ENCODE results near the gene GABRB3. TPM values are rescaled to one million over a fixed set of nuclear protein-coding genes. Genes with fewer than 3 reads are reported as not detected.

GABRB3 gene
- total RNA-seq (1 to 10 TPM; 4.5 to 5.5 TPM), polyA plus RNA-seq (1 to 10 TPM in 1 of 2 donors, under 1 TPM in 1; 0.81 to 2.7 TPM)
- long read RNA-seq, donor 1, partial matches to known transcripts: 0 of 2 reads
- long read RNA-seq, donor 1, other reads (novel, unspliced or antisense): 0 of 2 reads
- long read RNA-seq, donor 2, partial matches to known transcripts: 0 of 1 reads
- long read RNA-seq, donor 2, other reads (novel, unspliced or antisense): 0 of 1 reads
- long read RNA-seq, donor 3: 0 reads
- long read RNA-seq, donor 4: 0 reads
- long read RNA-seq, donor 5: 0 reads

GRCh38 chr15:26772154-26773066, at the start of gene GABRB3:
TSS of gene GABRB3 (minus strand) at chr15:26773066.
- Histone ChIP-seq H3K9ac (ENCODE audit: insufficient read depth in 1 of 2, low read length in 2 of 2) (no peak within 1 kb of the TSS), H3K4me3 (peak within 1 kb of the TSS; percentile 21), H3K4me1 (ENCODE audit: control insufficient read depth in 5 of 5, insufficient read depth in 5 of 5, low read length in 5 of 5) (peaks cover 0 to 14% (median 5%) of the 10 kb centered on the region in 5 donors), H3K27me3 (ENCODE audit: control insufficient read depth in 3 of 3, insufficient read depth in 3 of 3, low read length in 2 of 3) (peaks cover 0 to 35% (median 24%) of the 10 kb centered on the region in 3 donors), H3K9me3 (ENCODE audit: control insufficient read depth in 4 of 4, insufficient read depth in 3 of 4, low read length in 3 of 4) (peaks cover 0 to 5% (median 0%) of the 10 kb centered on the region in 4 donors), H3K36me3 (ENCODE audit: control insufficient read depth in 4 of 4, insufficient read depth in 4 of 4, low read length in 4 of 4) (no peaks in the 10 kb centered on the region), H3K27ac (ENCODE audit: low read depth in 1 of 2, low read length in 1 of 2) (no peak within 1 kb of the TSS)
- TF ChIP-seq CTCF (IDR thresholded peaks at IDR 0.05; ENCODE audit: control extremely low read depth, extremely low read depth): no peak
- DNase-seq (peak in 2 of 3 donors; percentile 0 to 1), ATAC-seq (ENCODE audit: insufficient read depth, low FRiP score) (peak; percentile 33)
- WGBS, 2 donors: 1 to 5% methylated on average over 60 to 111 of the region's 112 CpGs

- Histone ChIP-seq H3K27me3 (ENCODE audit: control insufficient read depth in 3 of 3, insufficient read depth in 3 of 3, low read length in 2 of 3) (no peaks in the 10 kb centered on the region), H3K27ac (ENCODE audit: low read depth in 1 of 2, low read length in 1 of 2) (no peak overlapping the region), H3K4me3 (no peak overlapping the region), H3K4me1 (ENCODE audit: control insufficient read depth in 5 of 5, insufficient read depth in 5 of 5, low read length in 5 of 5) (no peaks in the 10 kb centered on the region), H3K9me3 (ENCODE audit: control insufficient read depth in 4 of 4, insufficient read depth in 3 of 4, low read length in 3 of 4) (peaks cover 0 to 8% (median 3%) of the 10 kb centered on the region in 4 donors), H3K36me3 (ENCODE audit: control insufficient read depth in 4 of 4, insufficient read depth in 4 of 4, low read length in 4 of 4) (no peaks in the 10 kb centered on the region), H3K9ac (ENCODE audit: insufficient read depth in 1 of 2, low read length in 2 of 2) (no peak overlapping the region)
- TF ChIP-seq CTCF (IDR thresholded peaks at IDR 0.05; ENCODE audit: control extremely low read depth, extremely low read depth): no peak
- 61 to 67% methylated on average over 15 of the region's 15 CpGs for WGBS, 2 donors
- ATAC-seq (ENCODE audit: insufficient read depth, low FRiP score) (no peak), DNase-seq (no peak)
These were observed 34.9 kb upstream of the GABRB3 start for GRCh38 chr15:26807517-26808427.

DNA sequence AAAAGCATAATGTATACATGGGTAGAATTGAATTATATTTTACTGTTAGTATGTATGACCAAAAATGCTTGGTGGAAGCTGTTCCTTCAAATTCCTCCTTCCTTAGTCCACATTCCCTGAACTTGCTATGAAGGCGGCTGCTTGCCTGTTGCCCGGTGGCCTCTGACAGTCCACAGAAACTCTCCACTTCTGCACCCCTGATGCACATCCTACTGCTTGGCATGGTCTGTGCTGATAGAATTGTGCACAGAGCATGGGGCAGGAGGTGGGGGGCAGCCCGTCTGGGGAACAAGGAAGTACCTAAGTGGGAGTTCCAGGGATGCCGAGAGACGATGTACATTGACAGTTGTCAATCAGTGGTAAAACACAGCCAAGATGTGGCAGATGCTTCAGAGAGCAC, 33.7 kb upstream of the GABRB3 start:
- TF ChIP-seq CTCF (IDR thresholded peaks at IDR 0.05; ENCODE audit: control extremely low read depth, extremely low read depth): no peak
- Histone ChIP-seq H3K4me3 (no peak overlapping the region), H3K27me3 (ENCODE audit: control insufficient read depth in 3 of 3, insufficient read depth in 3 of 3, low read length in 2 of 3) (no peaks in the 10 kb centered on the region), H3K9me3 (ENCODE audit: control insufficient read depth in 4 of 4, insufficient read depth in 3 of 4, low read length in 3 of 4) (peaks cover 0 to 8% (median 3%) of the 10 kb centered on the region in 4 donors), H3K36me3 (ENCODE audit: control insufficient read depth in 4 of 4, insufficient read depth in 4 of 4, low read length in 4 of 4) (no peaks in the 10 kb centered on the region), H3K9ac (ENCODE audit: insufficient read depth in 1 of 2, low read length in 2 of 2) (no peak overlapping the region), H3K27ac (ENCODE audit: low read depth in 1 of 2, low read length in 1 of 2) (no peak overlapping the region), H3K4me1 (ENCODE audit: control insufficient read depth in 5 of 5, insufficient read depth in 5 of 5, low read length in 5 of 5) (no peaks in the 10 kb centered on the region)
- DNase-seq (no peak), ATAC-seq (ENCODE audit: insufficient read depth, low FRiP score) (no peak)
- 80 to 86% methylated on average over 5 of the region's 5 CpGs for WGBS, 2 donors

Measured in lung (tissue), 16 donors.